ACHN (cell line): ENCODE measurements around the gene CLIC1.

Experiments used
- DNase-seq: peaks from one replicate; pipeline ENCODE4 v3.0.0-alpha.2; 2015
- in situ Hi-C: cut with HindIII; loops from 2 replicates; pipeline ENCODE4 v1.10.0; 2017; ENCODE audit warnings: low sequenced_read_pairs, low pct_ligation_motif_present, low pct_unique_long_range_greater_than_20kb

CLIC1 gene

GRCh38 chr6:31727717-31728671, 8.3 kb downstream of the CLIC1 start:
- DNase-seq, result no peak
- in situ Hi-C loops, result no loop called here

DNA sequence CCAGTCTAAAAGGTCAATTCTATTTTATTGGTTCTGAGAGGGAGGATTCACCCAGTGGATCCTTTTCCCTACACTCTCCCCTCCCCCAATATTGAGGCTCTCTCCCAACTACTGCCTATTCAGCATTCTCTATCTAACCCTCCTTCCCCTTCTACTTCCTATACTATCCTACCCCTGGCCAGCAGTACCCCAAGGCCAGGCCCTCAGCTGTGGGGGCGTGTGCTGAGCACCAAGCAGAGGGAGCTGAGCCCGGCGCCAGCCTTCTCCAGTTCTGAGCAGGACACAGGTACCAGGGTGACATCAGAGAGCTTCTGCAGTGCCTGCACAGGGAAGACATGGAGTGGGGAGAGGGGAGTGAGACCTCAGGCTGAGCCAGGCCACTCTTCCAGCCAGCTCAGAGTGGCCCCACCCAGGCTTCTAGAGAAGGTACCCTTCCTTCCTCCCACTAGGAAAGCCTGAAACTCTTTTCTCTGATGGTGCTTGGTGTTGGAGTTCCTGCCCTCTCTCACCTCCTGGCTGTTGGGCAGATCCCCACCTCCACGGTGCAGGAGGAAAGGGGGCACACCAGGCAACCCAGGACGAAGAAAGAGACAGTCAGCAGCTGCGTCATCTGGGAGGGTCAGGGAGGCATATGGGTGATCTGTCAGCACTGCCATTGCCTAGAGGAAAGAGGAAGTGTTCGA, 9.2 kb downstream of the CLIC1 start:
- in situ Hi-C loops, result no loop called here
- DNase-seq, result no peak

GRCh38 chr6:31725502-31726350, 10.6 kb downstream of the CLIC1 start:
- in situ Hi-C loops, result no loop called here
- DNase-seq, result no peak

- in situ Hi-C loops, result no loop called here
- DNase-seq, result no peak
Measured at GRCh38 chr6:31723980-31724691, 12.2 kb downstream of the CLIC1 start.

- DNase-seq, result no peak
- in situ Hi-C loops, result no loop called here
Measured at GRCh38 chr6:31723245-31723979, 12.9 kb downstream of the CLIC1 start, which contains the start of gene MPIG6B. Gene MPIG6B (plus strand): TSS chr6:31723373. CDS start chr6:31723384, 11 bp downstream.

DNA sequence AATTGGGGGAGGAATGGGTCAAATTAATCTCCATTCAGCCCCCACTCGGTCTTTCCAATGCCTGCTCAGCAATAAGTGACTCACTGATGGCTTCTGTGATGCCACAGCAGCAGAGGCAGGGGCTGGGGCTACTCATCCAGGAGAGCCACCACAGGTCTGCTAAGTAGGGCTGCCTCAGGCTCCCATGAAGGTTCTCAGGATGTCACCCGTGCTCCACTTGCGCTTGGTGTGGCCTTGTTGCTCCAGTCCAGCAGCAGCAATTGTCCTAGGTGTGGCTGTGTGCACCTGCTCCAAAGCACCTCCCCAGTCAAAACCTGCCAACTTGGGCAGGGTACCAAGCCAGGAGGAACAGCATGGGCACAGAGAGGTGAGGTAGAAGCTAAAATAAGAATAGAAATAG, 14.2 kb downstream of the CLIC1 start:
- no peak for DNase-seq
- in situ Hi-C loops, result no loop called here

- in situ Hi-C loops, result no loop called here
- no peak for DNase-seq
Measured at GRCh38 chr6:31721351-31722020, 14.8 kb downstream of the CLIC1 start, which contains the start of gene LY6G6C. Gene LY6G6C (minus strand): TSS chr6:31721746. CDS start chr6:31721679, 67 bp downstream.

- in situ Hi-C loops, result no loop called here
- DNase-seq, result no peak
Measured at GRCh38 chr6:31720196-31720770, 16.0 kb downstream of the CLIC1 start.

DNA sequence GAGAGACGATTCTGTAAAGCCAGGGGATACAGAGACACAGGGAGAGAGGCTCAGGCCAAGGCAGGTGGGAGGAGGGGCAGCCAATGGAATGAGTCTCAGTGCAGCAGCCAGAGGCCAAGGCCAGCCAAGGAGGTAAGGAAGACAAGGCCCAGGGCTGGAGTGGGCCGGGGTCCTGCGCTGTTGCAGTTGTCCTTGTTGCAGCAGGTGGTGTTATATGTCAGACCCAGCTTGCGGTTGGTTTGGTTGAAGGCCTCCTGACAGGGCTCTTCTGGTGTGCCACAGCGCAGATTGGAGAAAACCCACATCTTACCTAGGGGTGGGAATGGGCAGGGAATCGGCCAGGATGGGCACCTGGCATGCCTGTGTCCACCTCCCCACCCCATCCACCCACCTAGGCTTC, 17.3 kb downstream of the CLIC1 start:
- in situ Hi-C loops, result no loop called here
- no peak for DNase-seq

DNA sequence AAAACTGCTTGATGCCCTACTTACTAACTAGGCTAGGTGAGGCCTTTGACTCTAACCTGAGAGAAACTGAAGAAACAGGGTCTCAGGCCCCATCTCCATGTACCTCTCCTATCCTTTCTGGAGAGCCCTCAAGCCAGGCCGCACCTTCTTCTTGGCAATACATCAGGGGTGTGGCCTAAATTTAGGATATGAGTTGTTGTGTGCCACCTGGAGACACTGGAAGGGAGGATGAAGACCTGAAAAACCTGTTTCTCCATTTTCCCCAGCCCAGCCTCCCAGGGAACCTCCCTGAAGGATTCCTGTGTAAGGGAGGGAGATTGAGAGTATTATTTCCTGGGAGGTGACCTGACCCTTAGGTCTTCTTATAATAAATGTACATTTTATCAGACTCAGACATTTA, 18.1 kb downstream of the CLIC1 start:
- in situ Hi-C loops, result no loop called here
- no peak for DNase-seq

DNA sequence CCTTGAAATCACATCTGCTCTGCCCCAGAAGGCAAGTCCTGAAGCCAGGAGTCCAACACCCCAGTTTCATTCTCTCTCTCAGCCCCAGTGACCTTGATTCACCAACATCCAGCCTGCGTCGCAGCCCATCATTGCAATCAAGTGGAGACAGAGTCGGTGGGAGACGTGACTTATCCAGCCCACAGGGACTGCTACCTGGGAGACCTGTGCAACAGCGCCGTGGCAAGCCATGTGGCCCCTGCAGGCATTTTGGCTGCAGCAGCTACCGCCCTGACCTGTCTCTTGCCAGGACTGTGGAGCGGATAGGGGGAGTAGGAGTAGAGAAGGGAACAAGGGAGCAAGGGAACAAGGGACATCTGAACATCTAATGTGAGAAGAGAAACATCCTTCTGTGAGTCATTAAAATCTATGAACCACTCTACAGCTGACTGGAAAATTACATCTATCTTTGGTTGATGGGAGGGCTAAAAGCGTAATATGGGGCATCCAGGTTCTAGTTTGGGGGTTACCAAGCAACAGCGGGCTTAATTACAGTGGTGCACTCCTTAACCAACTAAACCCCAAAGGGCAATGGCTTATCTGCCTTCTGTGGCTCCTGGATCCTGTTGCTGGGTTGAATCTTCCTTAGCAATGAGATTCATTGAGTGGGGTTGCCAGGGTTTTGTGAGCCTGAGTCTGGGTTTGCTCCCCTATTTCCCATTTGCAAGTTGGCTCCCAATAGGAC, 18.7 kb downstream of the CLIC1 start:
- no peak for DNase-seq
- in situ Hi-C loops, result no loop called here

GRCh38 chr6:31715022-31715958, 21.0 kb downstream of the CLIC1 start, which contains the start of gene LY6G6D:
Gene LY6G6D (plus strand): TSS chr6:31715348. CDS start chr6:31715356, 8 bp downstream.
- in situ Hi-C loops, result no loop called here
- no peak for DNase-seq

DNA sequence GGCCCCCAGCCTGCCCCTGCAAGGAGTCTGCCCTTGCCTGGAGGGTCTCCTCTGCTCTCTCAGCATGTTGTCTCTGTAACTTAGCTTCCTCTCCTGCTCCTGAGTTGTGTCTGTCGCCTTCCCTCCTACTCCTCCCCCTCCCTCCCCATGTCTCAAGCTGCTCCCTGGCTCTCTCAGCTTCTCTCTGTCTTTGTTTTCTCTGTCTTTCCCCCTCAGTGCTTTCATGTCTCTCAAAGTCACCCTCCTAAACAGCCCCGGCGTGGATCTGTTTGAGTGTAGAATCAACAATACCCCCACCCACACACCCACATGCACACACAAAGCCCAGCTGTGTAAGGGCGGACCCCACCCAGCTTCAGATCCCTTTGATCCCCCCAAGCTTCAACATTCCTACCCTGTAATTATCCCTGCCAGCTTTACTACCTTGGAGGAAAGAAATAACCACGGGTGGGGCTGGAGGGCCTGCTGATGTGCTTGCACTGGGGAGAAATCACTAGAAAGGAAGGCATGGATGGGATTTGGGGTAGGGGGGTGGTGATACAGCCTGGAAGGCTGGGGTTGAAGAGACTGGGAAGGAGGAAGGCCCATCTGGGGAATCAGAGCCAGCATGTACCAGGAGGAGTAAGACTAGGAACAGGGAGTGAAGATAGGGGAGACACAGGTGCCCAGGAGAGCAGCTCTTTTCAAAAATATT, 22.2 kb downstream of the CLIC1 start:
- in situ Hi-C loops, result no loop called here

GRCh38 chr6:31713465-31713864, 22.9 kb downstream of the CLIC1 start:
- in situ Hi-C loops, result no loop called here
- DNase-seq, result no peak

More for the DNA sequence above, 22.2 kb downstream of the CLIC1 start:
- no peak for DNase-seq
